NCI-H146 treated with DMSO at 0.1 percent for 48 hours (cell line): ENCODE results near the gene SUPT6H.

ENCODE experiments used
- DNase-seq: peaks from one replicate; lab custom pipeline; 2025; ENCODE audit not compliant: unreplicated experiment; lab: John Stamatoyannopoulos, UW

SUPT6H gene

GRCh38 chr17:28747801-28748750 is 86.1 kb downstream of the SUPT6H start:
- no peak for DNase-seq

- no peak for DNase-seq
Observed at GRCh38 chr17:28748852-28749515, 87.0 kb downstream of the SUPT6H start.

GRCh38 chr17:28749516-28750177 is 87.6 kb downstream of the SUPT6H start:
- no peak for DNase-seq

- peak; percentile 74 for DNase-seq
Observed at GRCh38 chr17:28750178-28751047, 88.4 kb downstream of the SUPT6H start.

- no peak for DNase-seq
Observed at GRCh38 chr17:28751600-28752366, 89.8 kb downstream of the SUPT6H start.
